GM18526 (cell line): ENCODE measurements around the gene HOXB6.

ENCODE experiments used
- POLR2A ChIP-seq: IDR thresholded peaks from 3 replicates; pipeline ENCODE4 v1.6.1; 2011; ENCODE audit not compliant: insufficient read length; ENCODE audit errors: extremely low read depth

The HOXB6 gene

DNA sequence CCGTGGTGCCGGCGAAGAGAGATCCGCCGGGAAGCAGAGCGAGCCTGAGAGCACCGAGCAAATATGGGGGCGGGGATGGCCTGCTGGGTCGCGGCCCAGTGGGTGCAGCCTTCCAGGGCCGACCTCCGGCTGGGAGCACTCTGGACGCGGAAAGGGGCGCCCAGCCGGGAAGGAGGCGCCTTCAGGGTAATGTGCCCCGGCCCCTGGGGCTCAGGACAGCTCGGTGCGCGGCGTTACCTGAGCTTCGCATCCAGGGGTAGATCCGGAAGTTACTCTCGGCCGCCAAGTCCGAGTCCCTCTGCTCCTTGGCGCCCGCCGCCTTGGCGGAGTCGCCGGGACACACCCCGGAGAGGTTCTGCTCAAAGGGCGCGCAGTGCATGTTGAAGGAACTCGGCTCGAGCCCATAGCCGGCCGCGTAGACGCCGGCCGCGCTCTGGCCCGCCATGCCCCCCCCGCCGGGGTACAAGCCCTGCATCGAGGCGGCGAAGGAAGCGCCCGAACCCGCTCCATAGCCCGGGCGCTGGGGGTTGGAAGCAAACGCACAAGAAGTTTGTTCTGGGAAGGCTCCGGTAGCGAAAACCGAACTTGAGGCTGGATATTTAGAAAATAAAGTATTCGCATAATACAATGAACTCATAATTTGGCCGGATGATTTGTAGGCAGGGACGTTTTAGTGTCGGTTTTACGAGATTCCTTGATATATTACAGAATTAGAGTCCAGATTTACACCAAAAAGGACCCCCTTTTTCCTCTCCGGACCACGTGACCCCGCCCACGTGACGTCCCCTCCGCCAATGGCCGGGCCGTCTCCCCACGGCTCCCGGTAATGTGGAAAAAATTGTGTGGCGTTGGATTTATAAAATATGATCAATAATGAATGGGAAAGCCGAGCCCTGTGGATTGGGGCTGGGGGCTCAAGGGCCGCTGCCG is 5.8 kb upstream of the HOXB6 start, which contains the start of gene HOXB7:
HOXB7 (minus strand) TSS at position 736 of the 930 bp plus-strand sequence; CDS start at position 637, 99 bp downstream.
- TF ChIP-seq POLR2A, result peak; percentile 47

DNA sequence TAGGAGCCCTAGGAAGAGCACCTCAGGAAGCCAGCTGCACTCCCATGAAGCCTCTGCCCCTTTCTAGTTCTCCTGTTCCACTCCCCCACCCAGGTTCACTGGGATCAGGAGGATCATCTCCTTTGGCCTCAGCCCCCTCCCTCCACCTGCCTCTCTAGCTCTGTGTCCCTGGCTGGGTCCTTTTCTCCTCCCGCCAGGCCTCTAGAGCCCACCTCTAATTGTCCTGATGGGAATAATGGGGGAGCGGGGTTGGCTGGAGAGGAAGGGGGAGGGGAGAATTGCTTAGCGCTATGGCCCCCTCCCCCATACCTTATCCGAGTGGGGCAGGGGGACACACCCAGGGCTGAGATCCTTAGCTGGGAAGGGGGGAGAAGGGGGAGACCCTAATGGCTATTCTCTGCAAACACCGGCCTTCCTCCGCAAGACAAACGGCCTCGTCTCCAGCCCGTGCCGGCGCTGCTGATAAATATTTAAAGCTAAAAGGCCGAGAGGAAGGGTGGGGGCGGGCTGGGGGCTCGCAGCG is 5.0 kb upstream of the HOXB6 start:
- no peak for TF ChIP-seq POLR2A

GRCh38 chr17:48609033-48609432 is 4.2 kb upstream of the HOXB6 start:
- no peak for TF ChIP-seq POLR2A

GRCh38 chr17:48608494-48608834 is 3.7 kb upstream of the HOXB6 start:
- TF ChIP-seq POLR2A, result no peak

DNA sequence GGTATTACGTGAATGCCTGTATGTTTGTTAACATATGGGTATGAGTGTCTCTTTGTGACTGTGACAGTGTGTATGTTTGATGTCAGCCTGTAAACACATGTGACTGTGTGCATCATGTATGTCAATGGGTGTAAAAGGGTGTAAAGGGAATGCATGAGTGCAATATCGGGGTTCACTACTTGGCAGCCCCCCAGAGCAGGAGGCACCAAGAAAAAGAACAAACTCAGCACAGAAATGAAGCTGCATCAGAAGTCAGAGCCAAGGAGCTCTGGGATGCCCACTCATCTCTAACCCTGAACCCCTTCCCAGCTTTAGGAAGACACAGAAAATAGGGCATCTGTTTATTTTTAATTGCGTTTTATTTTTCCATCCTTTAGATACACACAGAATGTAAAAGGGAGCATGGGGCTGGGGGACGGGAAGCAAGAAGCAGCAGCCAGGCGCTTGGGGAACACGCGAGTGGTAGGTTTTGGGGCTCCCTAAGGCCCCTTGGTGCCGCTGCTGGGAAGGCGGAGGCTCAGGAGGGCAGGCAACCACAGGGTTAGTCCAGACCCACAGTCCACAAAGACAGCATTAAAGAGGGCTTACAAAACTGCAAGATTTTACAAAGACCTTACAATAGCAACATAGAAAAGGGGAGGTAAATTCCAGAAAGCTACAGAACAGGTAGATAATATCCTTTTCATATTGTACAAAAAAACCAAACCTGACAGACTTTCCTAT is 2.3 kb upstream of the HOXB6 start:
- TF ChIP-seq POLR2A, result no peak

DNA sequence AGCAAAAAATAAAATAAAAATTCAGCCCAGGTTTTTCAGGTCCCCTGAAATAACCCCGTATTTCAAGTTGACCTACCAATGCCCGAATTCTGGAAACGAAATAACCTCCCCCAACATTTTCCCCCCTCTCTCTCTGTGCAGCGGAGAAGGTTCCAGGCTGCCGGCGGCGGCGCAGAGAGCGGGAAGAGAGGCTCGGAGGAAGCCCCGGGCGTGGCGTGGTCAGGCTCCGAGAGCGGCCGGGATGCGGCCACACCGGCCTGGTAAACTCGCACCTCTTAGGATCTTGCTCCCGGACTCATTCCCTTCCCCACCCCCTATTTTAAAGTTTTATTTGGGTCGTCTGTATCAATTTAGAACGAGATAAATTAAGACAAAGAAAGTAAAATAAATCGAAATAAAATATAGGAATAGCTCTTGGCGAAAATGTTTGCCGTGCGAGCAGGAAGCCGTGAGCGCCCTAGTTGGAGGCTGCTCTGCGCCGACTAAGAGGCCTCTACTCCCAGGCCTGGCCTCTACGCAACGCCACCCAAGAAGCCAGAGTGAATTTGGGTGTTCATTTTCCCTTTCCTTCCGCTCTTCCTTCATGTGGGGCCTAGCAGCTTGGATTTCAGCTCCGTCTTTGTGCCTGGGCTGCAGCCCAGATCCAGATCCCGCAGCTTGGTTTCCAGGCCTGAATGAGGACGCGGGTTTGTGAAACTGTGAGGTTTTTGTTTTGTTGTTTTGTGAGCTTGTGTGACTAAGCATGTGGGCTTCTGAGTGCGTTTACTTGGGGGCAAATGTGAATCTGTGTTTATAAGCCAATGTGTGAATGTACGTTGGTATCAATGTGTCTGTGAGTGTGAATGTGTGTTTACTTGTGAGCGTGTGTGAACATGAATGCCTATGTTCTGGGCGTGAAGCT is 1.5 kb upstream of the HOXB6 start:
- TF ChIP-seq POLR2A, result no peak

GRCh38 chr17:48605409-48605919 is 678 bp upstream of the HOXB6 start:
- TF ChIP-seq POLR2A, result no peak

DNA sequence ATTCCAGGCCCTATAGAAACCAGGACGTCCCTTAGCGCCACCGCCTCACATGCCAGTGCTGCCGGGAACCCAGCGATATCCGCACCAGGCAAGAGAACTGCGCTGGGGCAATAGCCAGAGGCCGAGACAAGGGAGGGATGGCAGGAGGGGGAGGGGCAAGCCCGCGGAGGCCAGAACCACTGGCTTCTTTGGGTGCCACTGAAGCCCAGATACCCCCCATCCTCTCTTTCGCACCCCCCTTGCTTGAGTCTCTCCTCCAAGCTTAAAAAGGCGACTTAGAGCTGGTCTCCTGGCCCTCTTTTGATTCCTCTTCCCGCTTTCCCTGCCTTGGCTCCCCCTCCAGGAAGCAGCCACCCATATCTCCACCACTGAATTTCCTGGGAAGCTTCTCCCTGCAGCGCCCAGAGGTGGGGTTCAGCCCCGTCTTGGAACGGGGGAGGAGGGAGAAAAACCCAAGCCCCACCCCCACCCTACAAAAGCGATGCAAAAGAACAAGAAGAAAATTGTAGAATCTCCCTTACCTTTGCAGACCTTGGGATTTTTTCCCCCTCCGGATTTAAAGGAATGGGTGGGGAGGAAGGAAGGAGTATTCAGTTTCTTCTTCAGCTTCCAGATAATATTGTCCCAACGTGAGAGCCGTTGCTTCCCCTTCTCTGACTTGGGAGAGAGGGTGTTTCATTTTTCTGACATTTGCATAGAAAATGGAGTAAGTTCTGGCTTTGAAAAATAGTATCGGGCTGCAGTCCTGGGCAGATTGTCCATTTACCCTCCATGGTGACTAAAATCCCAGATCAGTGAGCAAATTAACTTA is 622 bp downstream of the HOXB6 start:
- no peak for TF ChIP-seq POLR2A

DNA sequence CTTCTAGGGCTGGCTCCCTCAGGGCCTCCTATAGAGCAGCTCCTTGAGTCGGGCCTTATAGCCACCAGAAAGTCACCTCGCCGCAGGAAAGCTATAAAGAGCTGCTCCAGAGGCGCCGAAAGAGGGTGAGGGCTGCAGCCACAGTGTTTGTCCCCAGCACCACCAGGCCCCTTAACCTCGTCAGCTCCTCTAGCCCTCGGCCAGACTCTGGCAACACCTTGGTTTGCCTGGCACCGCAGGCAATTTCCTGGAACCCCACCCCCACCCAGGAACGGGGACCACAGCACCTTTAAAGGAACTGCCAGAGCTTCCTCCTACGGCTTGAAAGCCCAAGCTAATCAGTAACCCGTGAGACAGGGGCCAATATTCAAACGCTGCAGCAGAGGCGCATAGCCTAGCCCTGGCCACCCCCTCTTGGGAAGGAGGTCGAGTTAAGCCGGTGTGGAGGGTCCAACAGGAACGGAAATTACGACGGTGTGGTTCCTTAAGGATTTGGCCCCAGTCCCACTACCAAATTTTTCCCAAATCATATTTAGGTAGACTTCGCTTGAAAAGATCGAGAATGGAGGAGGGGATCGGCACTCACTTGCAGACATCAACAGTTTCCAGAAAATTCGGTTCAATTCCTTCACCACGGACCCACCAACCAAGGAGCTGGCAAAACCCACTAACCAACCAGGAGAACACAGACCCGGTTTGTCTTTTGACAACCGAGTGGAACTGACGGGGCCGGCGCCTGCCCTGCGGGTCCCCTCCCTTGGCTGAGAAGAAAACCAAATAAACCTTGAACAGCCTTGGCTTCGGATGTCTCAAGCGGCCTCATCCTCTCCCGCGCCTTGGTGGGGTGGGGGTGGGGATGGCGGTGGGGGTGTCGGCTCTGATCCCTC is 3.0 kb downstream of the HOXB6 start:
- no peak for TF ChIP-seq POLR2A

GRCh38 chr17:48601207-48601538 is 3.6 kb downstream of the HOXB6 start:
- TF ChIP-seq POLR2A, result no peak

DNA sequence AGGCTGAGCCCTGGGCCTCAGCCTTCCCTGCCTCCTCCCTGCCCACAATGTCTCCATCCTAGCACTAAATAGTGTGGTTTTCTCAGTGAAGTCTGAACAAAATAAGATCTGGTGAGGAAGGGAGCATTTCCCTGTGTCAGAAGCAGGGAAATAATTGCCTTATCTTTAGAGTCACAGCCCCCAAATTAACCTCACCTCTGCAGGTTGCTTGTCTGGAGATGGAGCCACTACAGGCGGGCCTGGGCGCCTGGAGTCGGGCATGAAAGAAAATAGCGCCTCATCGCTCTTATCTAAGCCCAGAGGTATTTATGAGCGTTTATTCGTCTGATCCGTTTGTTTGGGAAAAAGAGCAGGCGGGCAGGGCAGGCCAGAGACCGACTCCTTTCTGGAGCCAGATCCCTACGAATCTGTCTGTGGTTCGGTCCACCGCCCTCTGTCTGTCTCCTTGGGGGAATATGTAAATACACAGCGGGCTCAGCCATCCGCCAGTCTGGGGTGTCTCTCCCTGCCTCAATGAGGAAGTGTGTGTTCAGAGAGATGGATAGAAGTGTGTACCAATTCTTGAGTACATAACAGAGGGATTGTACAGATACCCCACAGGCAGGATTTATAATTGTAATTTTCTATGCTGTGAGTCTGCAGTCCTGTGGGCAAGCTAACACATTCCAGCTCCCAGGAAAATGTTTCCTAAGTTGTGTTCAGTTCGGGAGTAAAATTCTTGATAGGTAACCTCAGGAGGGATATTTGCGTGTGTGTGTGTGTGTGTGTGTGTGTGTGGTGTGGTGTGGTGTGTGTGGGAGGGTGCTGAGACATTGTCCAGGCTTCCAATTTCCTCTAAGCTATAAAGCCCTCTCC is 4.3 kb downstream of the HOXB6 start:
- no peak for TF ChIP-seq POLR2A

GRCh38 chr17:48599354-48599753 is 5.4 kb downstream of the HOXB6 start:
- TF ChIP-seq POLR2A, result no peak

- no peak for TF ChIP-seq POLR2A
These were observed 6.0 kb downstream of the HOXB6 start for GRCh38 chr17:48598736-48599135.
